ENCODE results near the gene ACTL6A.
"Not testable (repeated sequence)": the region's sequence is repeated elsewhere in the genome, so short reads cannot be mapped to it uniquely, and the experiment has no call there.

- not testable (repeated sequence) for TF ChIP-seq CTCF (IDR thresholded peaks at IDR 0.05; ENCODE audit: low read length); EZH2 (IDR thresholded peaks at IDR 0.05; ENCODE audit: borderline replicate concordance, low read length)
These were observed 46.1 kb upstream of the ACTL6A start for GRCh38 chr3:179516461-179517251.

Measured in OCI-LY1 (cell line).